GM19455 (cell line): ENCODE data around the gene DLG1.
"Not testable (repeated sequence)": the region's sequence is repeated elsewhere in the genome, so short reads cannot be mapped to it uniquely, and the experiment has no call there.

Experiments
- ATAC-seq: cut with Tn5 transposase; IDR thresholded peaks from one replicate; pipeline ENCODE4 v1.9.1; 2021; ENCODE audit not compliant: unreplicated experiment

DLG1 gene

GRCh38 chr3:197035577-197035976 lies 262.8 kb downstream of the DLG1 start:
- ATAC-seq, result no peak

- not testable (repeated sequence) for ATAC-seq
These were observed 263.6 kb downstream of the DLG1 start for GRCh38 chr3:197034778-197035177.

- not testable (repeated sequence) for ATAC-seq
These were observed 264.6 kb downstream of the DLG1 start for GRCh38 chr3:197033764-197034163.

- ATAC-seq, result no peak
These were observed 266.8 kb downstream of the DLG1 start for GRCh38 chr3:197031315-197032285.

DNA sequence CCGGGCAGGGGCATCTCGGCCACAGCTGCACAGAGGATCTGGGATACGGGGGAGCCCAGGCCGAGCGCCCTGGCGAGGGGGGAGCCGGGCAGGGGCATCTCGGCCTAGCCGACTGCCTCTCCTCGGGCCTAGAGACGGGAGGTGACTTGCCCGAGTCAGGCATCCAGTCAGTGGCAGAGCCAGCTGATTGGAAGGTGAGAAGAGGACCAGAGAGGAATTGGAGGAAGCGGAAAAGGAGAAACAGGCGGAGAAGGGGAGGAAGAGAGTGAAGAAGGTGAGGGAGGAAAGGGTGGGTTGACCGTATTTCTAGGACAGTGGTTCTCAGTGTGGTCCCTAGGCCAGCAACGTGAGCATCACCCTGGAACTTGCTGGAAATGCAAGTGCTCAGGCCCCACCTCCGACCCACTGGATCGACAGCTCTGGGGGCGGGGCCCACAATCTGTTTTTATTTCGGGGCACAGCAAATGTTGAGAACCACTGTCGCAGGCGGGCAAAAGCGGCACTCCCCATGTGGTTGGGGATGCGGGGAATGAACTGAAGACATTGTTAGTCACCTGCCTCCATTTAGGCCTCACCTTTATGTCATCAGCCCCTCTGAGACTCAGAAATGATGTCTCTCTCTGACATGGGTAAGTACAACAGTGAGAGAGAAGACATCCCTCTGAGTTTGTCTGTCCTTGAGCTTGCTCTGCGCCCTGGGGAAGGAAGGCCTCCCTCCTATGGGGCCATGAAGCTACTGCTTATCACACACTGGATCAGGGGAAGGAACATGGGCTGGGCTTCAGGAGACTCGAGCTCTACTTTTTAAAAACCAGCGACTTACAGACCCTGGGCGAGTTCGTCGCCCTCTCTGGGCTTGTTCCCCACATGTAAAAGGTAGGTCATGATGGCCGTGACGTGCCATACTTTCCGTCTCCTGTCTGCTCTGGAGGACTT lies 267.8 kb downstream of the DLG1 start:
- ATAC-seq, result no peak

- ATAC-seq, result peak; percentile 75
These were observed 268.8 kb downstream of the DLG1 start, which contains the start of gene MELTF for GRCh38 chr3:197029511-197030167. TSS of gene MELTF (minus strand) at chr3:197029817. CDS start at chr3:197029702, 115 bp downstream.

DNA sequence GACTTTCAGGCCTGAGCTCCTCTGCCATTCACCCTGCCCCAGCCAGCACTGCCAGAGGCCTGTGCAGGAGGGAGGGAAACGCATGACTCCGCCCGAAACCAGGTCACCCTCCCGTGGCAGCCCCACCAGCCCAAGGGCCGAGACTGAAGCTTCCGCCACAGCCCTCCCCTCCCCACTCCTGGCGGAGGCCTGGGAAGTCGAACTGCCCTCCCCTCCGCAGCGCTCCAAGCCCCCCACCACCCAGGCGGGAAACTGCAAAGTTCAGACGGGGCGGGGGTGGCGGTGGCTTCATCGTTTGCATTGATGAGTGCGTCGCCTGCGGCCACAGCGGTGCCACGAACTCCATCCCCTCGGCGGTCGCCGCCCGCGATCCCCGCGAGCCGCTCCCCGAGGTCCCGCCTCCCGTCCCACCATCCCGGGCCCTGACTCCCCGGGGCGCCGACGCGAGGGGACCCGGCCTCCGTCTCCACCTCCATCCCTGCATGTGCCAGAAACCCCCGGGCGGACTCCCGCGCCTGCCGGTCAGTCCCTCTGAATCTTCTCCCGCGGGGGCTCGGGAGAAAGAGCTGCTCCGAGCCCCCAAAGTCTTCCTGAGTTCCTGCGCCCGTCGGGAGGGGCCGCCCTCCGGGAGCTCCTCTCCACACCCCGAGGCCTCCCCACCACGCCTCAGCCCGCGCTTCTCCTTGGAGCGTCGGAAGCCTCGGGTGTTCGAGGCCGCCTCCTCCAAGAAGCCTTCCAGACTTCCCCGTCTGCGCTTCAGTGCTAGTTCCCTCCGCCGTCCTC lies 269.5 kb downstream of the DLG1 start:
- ATAC-seq, result peak; percentile 19

DNA sequence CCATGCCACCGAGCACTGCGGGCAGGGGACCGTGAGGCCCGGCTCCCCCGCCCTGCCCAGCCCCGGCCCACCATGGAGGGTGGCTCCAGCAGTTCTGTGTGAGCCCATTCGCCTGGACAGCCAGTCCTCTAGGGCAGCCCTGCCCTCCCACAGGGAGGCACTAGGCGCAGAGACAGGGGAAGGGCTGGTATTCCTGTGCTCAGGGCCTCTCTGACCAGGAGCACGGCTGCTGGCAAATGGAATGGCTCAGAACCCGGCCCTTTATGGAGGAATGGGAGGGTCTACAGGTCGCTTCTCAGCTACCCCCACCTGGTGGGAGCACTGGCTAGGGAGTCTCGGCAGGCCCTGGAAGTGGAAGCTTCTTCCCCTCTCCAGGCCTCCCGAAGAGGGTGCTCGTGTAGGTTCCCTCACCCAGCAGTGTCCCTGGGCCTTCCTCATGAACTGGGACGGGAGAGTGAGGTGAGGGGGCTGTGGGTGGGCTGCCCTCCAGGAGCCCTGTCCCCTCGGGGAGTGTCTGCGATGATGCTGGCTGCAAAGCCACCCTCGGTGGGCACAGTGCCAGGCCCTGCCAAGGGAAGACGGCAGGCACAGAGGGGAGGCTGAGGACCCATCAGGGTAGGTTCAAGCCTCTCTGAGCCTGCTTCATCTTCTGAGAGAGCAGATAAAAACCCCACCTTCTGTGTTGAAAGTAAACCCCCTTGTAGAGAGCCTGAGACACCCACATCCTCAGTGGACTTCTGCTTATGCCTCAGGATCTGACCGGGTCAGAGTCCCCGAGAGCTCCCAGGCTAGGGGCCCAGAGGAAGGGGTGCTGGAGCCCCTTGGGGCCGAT lies 270.3 kb downstream of the DLG1 start:
- peak; percentile 1 for ATAC-seq

- ATAC-seq, result no peak
These were observed 271.1 kb downstream of the DLG1 start for GRCh38 chr3:197027151-197027895.

- no peak for ATAC-seq
These were observed 271.9 kb downstream of the DLG1 start for GRCh38 chr3:197026481-197026866.

DNA sequence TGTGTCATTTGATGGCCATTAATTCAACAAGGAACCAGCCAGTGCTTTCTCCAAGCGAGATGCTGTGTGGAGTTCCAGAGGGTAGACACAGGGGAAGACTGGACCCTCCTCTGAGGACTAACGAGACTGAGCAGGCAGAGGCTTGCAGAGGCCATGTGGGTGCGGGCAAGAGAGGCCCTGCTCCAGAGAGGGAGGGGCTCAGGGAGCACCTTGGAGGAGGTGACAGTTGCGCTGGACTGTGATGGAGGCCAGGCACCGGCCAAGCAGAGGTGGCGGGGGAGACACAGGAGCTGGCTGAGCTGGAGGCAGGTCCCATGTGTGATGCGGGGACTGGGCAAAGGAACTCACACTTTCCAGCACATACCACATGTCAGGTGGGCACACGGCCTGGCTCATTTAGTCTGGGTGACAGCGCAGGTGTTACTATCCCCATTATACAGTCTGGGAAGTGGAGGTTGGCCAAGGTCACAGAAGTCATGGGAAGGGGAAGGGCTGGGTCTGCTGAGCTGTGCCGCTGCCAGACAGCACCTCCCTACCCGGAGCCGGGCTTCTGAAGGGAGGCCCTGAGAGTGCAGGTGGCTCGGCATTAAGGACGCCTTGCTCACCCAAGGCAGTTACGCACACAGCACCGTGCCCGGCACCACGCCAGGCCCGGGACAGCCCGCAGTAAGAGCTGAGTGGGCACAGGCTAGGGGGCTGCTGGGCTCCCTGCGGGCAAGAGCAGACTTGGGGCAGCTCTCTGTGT lies 272.5 kb downstream of the DLG1 start:
- ATAC-seq, result no peak

- ATAC-seq, result no peak
These were observed 273.3 kb downstream of the DLG1 start for GRCh38 chr3:197024881-197025735.

- ATAC-seq, result no peak
These were observed 274.3 kb downstream of the DLG1 start for GRCh38 chr3:197023998-197024651.

GRCh38 chr3:197023241-197023997 lies 275.0 kb downstream of the DLG1 start:
- ATAC-seq, result no peak

GRCh38 chr3:197022405-197023231 lies 275.8 kb downstream of the DLG1 start:
- ATAC-seq, result no peak
